ENCODE measurements around the gene NUDCD3. TPM values are rescaled to one million over a fixed set of nuclear protein-coding genes. Genes with fewer than 3 reads are reported as not detected.

NUDCD3 gene
- total RNA-seq, 1 experiment from 2014 or later = 129 TPM

- DNase-seq (ENCODE audit: low spot score) = no peak
Measured at GRCh38 chr7:44401692-44402091, 88.8 kb downstream of the NUDCD3 start.

DNA sequence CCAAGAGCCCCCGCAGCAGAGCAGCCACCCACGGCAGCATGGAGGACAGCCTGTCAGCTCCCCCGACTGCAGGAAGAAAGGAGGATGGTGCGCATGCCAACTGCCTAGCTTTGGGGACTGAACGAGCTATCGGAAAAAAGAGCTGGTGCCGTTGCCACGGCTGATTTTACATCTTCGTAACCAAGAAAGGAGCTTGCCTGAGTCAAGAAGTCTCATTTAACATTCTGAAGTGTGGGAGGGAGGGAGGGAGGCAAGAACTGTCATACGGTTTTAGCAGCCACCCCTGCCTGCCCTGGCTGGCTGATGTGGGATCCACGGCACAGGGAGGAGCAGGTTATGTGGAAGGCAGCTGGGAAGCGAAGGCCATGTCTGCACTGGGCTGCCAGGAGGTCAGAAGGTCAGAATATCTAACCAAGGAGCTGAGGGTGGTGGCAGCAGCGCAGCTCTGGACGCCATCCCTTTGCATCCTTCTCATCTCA is 90.4 kb downstream of the NUDCD3 start:
- no peak for DNase-seq (ENCODE audit: low spot score)

- DNase-seq (ENCODE audit: low spot score) = no peak
Measured at GRCh38 chr7:44398953-44399574, 91.4 kb downstream of the NUDCD3 start.

GRCh38 chr7:44398511-44398911 is 91.9 kb downstream of the NUDCD3 start:
- peak; percentile 95 for DNase-seq (ENCODE audit: low spot score)

- DNase-seq (ENCODE audit: low spot score) = no peak
Measured at GRCh38 chr7:44396931-44397545, 93.4 kb downstream of the NUDCD3 start.

- DNase-seq (ENCODE audit: low spot score) = no peak
Measured at GRCh38 chr7:44396496-44396895, 94.0 kb downstream of the NUDCD3 start.

- DNase-seq (ENCODE audit: low spot score) = no peak
Measured at GRCh38 chr7:44395067-44395466, 95.4 kb downstream of the NUDCD3 start.

GRCh38 chr7:44394636-44395035 is 95.8 kb downstream of the NUDCD3 start:
- DNase-seq (ENCODE audit: low spot score) = no peak

- DNase-seq (ENCODE audit: low spot score) = no peak
Measured at GRCh38 chr7:44394112-44394447, 96.4 kb downstream of the NUDCD3 start.

DNA sequence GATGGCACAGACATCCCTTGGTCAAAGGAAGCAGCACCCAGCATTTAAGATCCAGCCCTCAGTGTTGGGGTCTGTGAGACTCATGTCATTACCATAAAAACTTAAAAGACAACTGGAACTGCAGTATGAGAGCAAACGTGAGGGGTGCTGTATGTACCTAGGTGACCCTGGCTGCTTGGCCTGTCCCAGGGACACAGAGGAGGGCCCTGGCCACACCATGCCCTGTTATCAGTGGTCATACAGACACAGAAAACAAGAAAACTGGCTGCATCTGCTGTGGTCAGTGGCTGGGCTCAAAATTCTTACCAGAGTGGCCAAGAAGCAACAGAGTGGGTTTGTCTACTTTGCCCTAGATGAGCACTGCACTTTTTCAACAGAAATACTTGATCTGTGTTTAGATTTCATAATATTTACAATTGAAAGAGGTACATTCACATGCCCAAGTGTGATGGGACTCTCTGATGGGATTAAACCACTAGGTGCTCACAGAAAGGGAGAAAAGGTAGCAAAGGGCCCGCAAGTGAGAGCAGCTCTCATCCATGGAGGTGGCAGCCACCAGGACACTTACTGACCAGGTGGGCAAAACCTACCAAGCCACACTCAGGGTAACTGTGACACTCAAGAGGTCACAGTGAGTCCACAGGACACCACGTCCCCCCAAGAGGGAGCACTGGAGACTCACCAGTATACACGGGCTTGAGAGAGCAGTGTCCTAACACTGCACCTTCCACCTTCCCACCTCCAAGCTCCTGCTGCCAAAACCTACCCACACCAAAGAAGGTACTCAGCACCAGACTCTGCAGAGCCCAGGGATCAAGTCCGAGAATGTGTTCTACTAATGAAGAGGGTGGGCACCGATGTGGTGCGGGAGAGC is 97.0 kb downstream of the NUDCD3 start:
- DNase-seq (ENCODE audit: low spot score) = no peak

DNA sequence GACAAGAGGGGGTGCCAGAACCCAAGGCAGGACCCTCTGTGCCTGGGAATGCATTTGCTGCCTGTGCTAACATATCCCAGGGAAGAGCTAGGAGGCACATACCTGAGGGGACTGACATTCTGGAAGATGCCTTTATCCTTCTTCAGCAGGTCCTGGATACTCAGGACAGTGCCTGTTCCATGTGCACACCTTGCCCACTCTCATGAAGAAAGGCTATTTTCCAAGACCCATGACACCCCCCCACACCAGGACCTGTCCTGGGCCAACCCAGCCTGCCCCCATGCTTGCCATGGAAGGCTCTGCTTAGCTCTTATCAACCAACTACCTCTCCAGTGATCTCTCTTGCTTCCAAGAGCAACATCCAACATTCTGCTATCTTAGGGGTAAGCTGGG is 97.8 kb downstream of the NUDCD3 start:
- DNase-seq (ENCODE audit: low spot score) = no peak

DNA sequence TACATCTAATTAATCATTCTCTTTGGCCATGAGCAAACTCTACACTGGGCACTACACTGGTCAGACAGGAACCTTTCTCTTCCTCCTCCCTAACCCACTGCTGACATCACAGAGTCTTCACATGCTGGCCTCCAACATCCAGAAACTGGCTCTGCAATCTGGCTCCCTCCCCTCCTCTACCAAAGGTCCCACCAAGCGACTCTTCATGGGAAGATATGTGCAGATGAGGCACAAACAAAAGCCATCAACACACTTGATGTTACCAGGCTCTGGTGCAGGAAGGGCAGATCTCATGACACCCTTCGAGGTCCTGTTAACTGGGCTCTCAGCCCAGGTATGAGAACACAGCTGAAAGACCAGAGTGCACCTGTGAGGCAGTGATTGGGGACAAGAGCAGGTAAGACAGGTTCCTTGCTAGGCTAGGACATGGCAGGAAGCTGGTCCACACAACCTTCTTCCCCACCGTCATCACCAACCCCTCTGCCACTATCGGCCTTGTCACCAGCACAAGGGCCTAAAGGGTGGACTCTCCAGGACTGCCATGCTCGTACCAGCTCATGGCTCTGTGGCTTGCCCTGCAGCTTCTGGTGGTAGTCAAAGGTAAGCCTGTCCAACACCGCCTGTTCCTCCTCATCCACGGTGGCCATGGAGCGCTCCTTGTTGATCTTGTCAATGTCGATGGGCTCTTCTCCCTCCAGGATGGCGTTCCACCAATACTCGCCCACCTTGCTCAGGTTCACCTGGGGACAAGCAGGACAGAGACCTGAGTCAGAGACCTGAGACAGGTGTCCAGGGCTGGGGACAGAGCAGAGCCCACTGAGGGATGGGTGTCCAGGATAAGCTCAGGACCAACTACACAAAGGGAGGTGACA is 98.5 kb downstream of the NUDCD3 start:
- DNase-seq (ENCODE audit: low spot score) = no peak

DNA sequence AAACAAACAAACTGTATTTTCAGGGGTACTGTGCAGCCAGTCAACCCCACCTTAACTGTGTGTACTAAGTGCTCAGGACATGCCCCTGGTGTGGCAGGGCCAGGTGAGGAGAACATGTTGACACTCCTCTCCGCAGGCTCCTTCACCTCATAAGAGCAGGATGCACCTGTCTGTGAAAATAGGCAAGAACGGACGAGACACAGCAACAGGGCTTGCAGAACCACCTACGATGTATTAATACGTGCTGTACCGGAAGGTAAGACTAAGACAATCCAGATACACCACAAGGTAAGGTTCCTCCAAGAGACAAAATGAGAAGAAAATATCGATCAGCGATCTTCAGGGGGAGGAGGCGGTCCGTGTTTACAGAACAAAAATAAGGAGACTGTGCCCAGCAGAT is 99.3 kb downstream of the NUDCD3 start:
- no peak for DNase-seq (ENCODE audit: low spot score)

DNA sequence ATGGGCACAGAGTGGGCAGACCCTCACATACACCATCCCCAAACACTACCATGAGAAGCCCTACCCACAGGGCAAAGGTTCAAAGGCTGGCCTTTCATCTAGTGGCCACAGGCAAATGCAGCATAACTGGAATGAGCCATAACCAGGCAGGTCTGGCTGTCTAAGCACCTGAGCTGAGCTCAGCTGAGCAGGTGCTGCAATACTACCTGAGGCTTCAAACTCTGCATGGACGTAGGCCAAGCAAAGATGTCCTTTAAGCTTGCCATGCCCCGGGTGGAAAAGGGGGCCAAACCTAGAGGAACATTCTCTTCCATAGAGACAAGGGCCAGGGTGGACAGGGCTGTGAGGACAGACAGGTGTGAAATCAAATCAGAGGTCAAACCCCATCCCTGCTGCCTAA is 99.8 kb downstream of the NUDCD3 start:
- DNase-seq (ENCODE audit: low spot score) = no peak

DNA sequence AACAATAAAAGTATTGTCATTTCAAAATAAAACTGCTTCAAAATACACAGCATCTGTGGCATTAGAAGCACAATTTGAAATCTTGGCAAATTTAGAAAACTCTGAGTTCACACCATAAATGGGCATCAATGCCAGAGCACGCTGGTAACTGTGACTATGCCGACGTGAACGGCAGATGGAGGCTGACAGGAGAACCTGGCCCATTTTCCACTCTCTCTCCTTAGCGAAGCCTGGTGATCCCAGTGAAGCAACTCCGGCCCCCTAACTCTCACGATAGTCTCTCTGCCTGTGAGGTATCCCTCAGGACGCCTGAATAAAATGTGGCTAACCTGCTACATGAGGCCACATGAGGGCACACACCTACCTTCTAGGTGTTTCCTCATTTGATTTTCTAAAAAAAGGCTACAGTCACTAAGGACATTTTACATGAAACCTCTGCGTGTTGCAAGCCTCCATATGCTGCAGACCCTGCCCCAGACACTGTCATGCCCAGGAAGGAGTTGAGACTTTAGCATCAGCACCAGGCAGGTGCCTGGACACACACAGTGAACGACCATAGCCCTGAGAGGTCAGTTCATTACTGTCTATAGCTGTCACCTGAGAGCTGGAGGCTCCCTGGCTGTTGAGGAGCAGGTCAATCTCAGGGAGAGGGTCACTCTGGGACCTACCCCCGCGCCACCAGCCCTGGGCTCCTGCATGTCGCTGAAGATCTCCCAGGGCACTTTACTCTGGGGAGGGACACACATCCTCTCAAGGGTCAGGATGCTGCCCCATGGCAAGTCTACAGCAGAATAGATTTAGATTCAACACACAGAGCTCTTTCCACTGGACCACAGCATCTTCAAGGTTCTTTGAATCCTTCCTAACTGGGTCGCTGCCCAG is 102.1 kb downstream of the NUDCD3 start:
- DNase-seq (ENCODE audit: low spot score) = no peak

DNA sequence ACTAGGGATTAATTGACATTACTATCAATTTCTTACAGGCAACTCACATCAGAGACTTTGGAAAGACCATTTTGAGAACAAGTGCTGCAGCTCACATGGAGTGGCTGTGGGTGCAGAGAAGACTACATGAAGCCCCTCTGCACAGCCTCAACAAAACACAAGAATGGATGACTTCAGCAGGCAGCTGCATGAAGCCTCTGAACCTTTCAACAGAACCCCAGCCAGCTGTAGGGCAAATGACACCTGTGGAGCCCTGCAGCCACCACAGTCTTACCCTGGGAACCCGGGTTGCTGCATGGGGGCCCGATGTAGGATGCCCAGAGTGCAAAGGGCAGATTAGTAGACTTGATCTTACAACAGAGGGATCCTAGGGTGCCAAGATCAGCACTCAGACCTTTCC is 103.1 kb downstream of the NUDCD3 start:
- no peak for DNase-seq (ENCODE audit: low spot score)

GRCh38 chr7:44386139-44386913 is 104.1 kb downstream of the NUDCD3 start:
- peak; percentile 73 for DNase-seq (ENCODE audit: low spot score)

GRCh38 chr7:44385434-44386138 is 104.9 kb downstream of the NUDCD3 start:
- DNase-seq (ENCODE audit: low spot score) = no peak

Data from A172 (cell line).